ENCODE measurements around the gene FBXL5. TPM values are rescaled to one million over a fixed set of nuclear protein-coding genes. Genes with fewer than 3 reads are reported as not detected.

FBXL5 gene
- total and polyA plus RNA-seq, 9 of the 15 experiments (the other 6 are each of a cell fraction or from before 2014, with no cell fraction given), result 6.0 to 35.2 (median 22.1) TPM

DNA sequence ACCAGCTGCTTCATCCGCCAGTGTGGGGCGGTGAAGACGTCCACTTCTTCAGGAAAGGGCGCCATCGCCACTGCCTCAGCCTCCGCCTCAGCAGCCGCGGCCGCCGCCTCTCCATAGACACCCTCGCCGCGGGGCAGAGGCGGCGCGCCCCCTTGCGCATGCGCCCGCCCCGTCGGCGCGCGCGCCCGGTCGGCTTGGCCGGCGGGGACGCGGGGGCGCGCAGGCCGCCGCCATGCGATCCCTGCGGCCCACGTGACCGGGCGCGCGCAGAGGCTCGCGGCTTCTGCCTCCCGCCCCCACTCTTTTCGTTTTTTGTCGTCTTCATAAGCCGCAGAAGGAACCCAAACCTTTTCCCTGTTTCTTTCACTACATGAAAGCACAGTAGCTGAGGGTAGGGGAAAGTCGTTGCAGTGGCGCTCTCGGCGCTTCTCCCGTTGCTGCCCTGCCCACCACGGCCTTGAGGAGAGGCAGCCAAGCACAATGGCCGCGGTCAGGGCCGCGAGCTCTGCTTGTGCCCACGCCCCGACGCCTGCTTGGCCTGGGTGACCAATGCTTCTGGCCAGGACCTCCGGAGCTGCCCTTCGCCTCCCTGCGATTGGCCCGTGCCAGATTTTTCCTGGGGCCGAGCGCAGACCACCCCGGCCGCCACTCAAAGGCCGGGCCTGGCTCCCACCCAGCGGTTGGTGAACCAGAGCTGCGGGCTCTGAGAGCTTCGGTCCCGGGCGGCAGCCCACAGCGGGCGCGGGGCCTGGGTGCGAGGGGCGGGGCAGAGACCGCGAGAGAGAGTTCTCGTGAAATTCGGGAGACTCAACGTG lies at the start of gene FBXL5 (continued):
- TF ChIP-seq ZC3H4 (CRISPR knock-in tag; IDR thresholded peaks at IDR 0.05; ENCODE audit: borderline replicate concordance) (0 out of 2 replicates have a peak, but pooled peaks have one; percentile 62), ZNF408 (CRISPR knock-in tag; IDR thresholded peaks at IDR 0.05; ENCODE audit: low read depth) (no peak), CHD2 (IDR thresholded peaks at IDR 0.05; ENCODE audit: low read depth, low read length) (no peak), MCM3 (IDR thresholded peaks at IDR 0.05) (no peak), PCBP1 (IDR thresholded peaks at IDR 0.05; ENCODE audit: low read depth, low read length, poor library complexity, severe bottlenecking) (no peak), SIX5 (IDR thresholded peaks at IDR 0.05; ENCODE audit: borderline replicate concordance in 1 of 2, insufficient read depth in 1 of 2, low read depth in 1 of 2, low read length in 2 of 2) (no peak), TCFL5 (CRISPR knock-in tag; conservative IDR thresholded peaks at IDR 0.05) (no peak), GABPA (tag; conservative IDR thresholded peaks at IDR 0.05; ENCODE audit: low read depth) (peak; percentile 31; the same call in 1 of the 2 replicates), SNRNP70 (optimal IDR thresholded peaks at IDR 0.05; ENCODE audit: low read depth, low read length) (no peak), SRSF7 (optimal IDR thresholded peaks at IDR 0.05; ENCODE audit: low read depth, low read length) (no peak), BCL6 (CRISPR knock-in tag; IDR thresholded peaks at IDR 0.05) (no peak), ZNF197 (CRISPR knock-in tag; IDR thresholded peaks at IDR 0.05; ENCODE audit: low read depth) (peak; percentile 92), FOXK2 (conservative IDR thresholded peaks at IDR 0.05 in 1 of 2, IDR thresholded peaks at IDR 0.05 in 1 of 2; ENCODE audit: low read depth in 2 of 2) (no peak), RBM39 (optimal IDR thresholded peaks at IDR 0.05; ENCODE audit: low read depth, low read length) (no peak), NR2C1 (IDR thresholded peaks at IDR 0.05) (no peak), NR2C1 (tag; IDR thresholded peaks at IDR 0.05) (peak; percentile 58; the same call in 1 of the 2 replicates), ETV5 (CRISPR knock-in tag; IDR thresholded peaks at IDR 0.05; ENCODE audit: low read depth) (no peak), GATAD2B (IDR thresholded peaks at IDR 0.05; ENCODE audit: borderline replicate concordance) (no peak; the same call in 1 of the 2 replicates), RFX1 (IDR thresholded peaks at IDR 0.05) (no peak), SMAD2 (IDR thresholded peaks at IDR 0.05; ENCODE audit: low read depth, low read length) (no peak), SMARCC2 (IDR thresholded peaks at IDR 0.05; ENCODE audit: low read depth) (no peak), MYC (IDR thresholded peaks at IDR 0.05; ENCODE audit: low read depth, low read length) (peak; percentile 82), MYC (CRISPR knock-in tag; IDR thresholded peaks at IDR 0.05; ENCODE audit: borderline replicate concordance, low read depth) (peak; percentile 40; the same call in 1 of the 2 replicates), ZNF217 (CRISPR knock-in tag; IDR thresholded peaks at IDR 0.05) (no peak), ZNF133 (CRISPR knock-in tag; IDR thresholded peaks at IDR 0.05) (no peak), ZNF175 (CRISPR knock-in tag; IDR thresholded peaks at IDR 0.05; ENCODE audit: low read depth) (peak; percentile 93), ZFPM2 (CRISPR knock-in tag; IDR thresholded peaks at IDR 0.05) (no peak), ELF2 (CRISPR knock-in tag; IDR thresholded peaks at IDR 0.05) (0 out of 2 replicates have a peak, but pooled peaks have one; percentile 17)
- TF ChIP-seq, protein P1, sequence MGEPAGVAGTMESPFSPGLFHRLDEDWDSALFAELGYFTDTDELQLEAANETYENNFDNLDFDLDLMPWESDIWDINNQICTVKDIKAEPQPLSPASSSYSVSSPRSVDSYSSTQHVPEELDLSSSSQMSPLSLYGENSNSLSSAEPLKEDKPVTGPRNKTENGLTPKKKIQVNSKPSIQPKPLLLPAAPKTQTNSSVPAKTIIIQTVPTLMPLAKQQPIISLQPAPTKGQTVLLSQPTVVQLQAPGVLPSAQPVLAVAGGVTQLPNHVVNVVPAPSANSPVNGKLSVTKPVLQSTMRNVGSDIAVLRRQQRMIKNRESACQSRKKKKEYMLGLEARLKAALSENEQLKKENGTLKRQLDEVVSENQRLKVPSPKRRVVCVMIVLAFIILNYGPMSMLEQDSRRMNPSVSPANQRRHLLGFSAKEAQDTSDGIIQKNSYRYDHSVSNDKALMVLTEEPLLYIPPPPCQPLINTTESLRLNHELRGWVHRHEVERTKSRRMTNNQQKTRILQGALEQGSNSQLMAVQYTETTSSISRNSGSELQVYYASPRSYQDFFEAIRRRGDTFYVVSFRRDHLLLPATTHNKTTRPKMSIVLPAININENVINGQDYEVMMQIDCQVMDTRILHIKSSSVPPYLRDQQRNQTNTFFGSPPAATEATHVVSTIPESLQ (CRISPR knock-in tag; IDR thresholded peaks at IDR 0.05), result no peak
- TF ChIP-seq, protein P2, sequence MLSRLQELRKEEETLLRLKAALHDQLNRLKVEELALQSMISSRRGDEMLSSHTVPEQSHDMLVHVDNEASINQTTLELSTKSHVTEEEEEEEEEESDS (CRISPR knock-in tag; IDR thresholded peaks at IDR 0.05), result no peak
